HG02798 (cell line): ENCODE results near the gene TUBA3E.
"Not testable (repeated sequence)": the region's sequence is repeated elsewhere in the genome, so short reads cannot be mapped to it uniquely, and the experiment has no call there.

ENCODE experiments used
- ATAC-seq: cut with Tn5 transposase; IDR thresholded peaks from one replicate; pipeline ENCODE4 v1.9.1; 2021; ENCODE audit warnings: mild to moderate bottlenecking; ENCODE audit not compliant: unreplicated experiment, poor library complexity

The TUBA3E gene

DNA sequence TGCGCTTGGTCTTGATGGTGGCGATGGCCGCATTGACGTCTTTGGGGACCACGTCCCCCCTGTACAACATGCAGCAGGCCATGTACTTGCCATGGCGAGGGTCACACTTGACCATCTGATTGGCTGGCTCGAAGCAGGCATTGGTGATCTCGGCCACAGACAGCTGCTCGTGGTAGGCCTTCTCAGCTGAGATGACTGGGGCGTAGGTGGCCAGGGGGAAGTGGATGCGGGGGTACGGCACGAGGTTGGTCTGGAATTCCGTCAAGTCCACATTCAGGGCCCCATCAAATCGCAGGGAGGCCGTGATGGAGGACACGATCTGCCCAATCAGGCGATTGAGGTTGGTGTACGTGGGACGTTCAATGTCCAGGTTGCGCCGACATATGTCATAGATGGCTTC, 4.4 kb downstream of the TUBA3E start:
- ATAC-seq: not testable (repeated sequence)

DNA sequence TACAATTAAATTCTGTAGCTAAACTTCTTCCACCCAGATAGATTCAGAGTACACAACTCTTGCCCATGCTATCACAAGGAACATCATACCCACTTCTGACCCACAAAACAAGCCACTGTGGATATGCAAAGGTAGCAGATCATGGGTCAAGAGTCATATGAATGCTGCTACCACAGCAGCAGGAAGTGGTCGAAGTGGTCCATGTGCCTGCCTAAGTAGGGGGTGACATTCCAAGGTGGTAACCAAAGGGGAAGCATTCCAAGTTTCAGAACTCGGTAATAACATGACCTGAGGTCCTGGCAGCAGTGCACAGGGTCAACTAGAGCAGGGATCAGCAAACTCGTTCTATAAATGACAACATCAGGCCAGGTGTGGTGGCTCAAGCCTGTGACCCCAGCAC, 5.8 kb downstream of the TUBA3E start:
- ATAC-seq: not testable (repeated sequence)

DNA sequence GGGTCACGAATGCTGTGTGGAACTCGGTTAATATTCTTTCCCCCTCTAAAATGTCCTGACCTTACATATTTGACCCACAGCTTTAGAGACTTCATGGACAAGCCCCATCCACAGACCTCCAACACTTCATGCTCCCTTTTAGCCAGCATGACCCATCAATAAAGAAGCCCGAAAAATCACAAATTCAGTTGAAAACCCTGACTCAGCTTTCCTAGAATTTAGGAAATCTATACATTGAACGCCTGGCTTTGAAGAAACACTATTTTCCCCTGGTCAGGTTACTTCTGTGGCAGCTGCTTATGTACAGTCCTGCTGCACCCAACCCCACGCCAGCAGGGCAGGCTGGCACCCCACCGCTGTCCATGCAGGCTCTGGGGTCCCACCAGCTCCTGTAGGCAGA, 6.9 kb downstream of the TUBA3E start:
- ATAC-seq: not testable (repeated sequence)

GRCh38 chr2:130190237-130190636, 8.0 kb downstream of the TUBA3E start:
- ATAC-seq: no peak

DNA sequence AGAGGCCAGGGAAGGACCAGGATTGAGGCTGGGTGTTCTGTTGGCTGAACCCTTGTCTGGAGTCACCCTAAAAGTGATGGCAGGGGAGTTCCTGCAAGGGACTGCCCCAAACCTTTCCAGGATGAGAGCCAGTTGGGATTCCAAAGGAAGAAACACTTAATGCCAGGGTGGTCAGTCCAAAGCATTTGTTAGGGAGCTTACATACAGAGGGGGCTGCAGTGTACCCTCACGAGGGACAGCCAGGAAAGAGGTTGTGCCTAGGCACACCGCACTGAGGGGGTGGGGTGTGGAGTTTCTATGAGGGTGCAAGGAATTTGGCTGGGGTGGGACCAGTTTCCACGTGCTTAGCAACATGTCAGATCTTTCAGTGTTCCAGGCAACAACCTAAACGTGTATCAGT, 9.3 kb downstream of the TUBA3E start:
- not testable (repeated sequence) for ATAC-seq

- not testable (repeated sequence) for ATAC-seq
Measured at GRCh38 chr2:130187859-130188792, 10.1 kb downstream of the TUBA3E start.

DNA sequence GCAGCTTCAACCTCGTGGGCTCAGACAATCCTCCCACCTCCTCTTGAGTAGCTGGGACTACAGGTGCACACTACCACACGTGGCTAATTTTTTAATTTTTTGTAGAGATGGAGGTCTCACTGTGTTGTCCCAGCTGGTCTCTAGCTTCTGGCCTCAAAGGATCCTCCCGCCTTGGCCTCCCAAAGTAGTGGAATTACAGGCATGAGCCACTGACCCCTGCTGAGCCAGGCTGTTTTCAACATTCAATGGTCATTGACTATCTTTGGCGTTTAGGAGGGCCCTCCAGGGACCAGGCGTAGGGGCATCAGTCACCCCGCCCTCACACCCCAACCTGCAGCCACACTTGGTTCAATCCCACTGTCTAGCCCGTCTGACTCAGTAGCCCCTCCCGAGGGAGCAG, 11.0 kb downstream of the TUBA3E start:
- no peak for ATAC-seq

GRCh38 chr2:130186391-130186790, 11.8 kb downstream of the TUBA3E start:
- ATAC-seq: no peak

GRCh38 chr2:130185896-130186295, 12.3 kb downstream of the TUBA3E start:
- ATAC-seq: no peak

- ATAC-seq: no peak
Measured at GRCh38 chr2:130185436-130185835, 12.8 kb downstream of the TUBA3E start.

- ATAC-seq: no peak
Measured at GRCh38 chr2:130183512-130184373, 14.5 kb downstream of the TUBA3E start.

DNA sequence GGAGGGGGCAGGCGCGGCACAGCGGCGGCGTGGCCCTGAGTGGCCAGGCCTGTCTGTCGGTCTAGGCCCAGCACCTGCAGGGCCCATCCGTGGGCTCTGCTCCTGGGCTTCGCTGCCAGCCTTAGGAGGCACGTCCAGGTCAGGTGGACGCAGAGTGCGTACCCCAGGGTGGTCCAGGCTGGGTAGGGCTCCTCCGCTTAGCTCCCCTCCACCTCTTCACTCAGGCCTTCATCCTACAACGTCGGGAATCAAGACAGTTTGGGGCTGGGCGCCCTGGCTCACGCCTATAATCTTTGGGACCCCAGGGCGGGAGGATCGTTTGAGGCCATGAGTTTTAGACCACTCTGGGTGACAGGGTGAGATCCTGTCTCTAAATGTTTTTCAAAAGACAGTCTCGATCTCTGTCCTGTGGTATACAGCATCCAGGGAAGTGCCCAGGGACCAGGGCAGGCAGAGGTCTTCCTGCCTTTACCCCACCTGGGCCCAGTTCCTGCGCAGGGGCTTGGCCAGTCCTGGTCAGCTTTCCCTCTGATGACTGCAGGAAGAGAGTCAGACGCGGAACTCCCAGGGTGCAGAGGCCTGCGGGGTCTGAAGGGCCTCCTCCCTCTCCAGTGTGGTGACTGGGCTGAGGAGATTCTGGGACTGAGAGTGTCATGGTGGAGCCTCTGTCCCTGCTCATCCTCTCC, 15.3 kb downstream of the TUBA3E start:
- ATAC-seq: not testable (repeated sequence)

DNA sequence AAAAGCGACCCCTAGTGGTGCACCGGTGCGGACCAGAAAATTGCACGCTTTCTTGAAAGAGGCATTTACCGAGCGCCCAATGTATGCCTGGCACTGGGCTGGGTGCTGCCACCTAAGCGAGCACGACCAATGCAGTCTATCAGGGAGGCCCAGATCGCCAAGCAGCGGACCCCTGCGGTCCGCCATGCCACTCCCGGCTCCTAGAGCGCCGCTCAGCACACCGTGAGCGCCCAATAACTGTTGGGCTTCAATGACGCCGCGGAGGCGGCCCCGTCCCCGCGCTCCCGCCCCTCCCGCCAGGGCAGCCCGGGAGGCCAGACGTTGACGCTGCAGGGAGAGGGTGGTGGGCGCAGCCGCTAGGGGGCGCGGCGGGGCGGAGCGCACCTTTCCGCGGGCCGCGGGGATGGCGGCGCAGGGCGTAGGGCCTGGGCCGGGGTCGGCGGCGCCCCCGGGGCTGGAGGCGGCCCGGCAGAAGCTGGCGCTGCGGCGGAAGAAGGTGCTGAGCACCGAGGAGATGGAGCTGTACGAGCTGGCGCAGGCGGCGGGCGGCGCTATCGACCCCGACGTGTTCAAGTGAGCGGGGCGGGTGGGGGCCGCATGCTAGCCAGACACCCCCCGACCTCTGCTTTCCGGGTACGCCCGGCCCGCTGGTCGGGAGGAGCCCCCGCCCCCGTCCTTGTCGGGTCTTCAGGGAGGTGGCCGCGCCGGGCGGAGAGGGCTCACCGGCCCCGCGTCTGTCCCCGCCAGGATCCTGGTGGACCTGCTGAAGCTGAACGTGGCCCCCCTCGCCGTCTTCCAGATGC, 16.2 kb downstream of the TUBA3E start, which contains the start of gene MZT2B:
Gene MZT2B (plus strand): TSS at position 383 of the 803 bp plus-strand sequence. CDS start 21 bp downstream, at position 404.
- peak; percentile 86 for ATAC-seq

DNA sequence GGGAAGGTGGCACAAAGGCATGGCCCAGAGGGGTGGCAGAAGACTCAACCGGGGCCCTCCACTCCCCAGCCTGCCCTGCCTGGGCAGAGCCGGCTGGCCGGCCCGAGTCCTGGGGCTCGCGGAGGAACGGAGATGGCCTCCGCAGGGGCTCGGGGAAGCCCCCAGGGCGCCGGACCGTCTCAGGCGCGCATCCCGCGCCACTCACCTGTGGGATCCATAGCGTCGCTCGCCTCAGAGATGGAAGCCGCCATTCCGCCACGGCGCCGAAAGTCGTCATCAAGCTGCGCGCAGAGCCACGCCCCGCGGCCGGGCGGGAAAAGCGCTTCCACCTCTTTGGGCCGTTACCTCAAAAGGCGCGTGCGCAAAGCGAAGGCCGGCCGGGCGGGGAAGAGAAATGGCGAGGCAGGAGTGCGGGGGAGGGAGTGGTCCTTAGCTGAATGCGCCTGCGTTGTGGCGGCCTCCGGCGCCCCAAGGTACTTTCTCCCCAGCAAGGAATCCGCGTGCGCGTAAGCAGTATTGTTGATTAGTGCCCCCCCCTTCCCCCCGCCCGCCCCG, 16.8 kb downstream of the TUBA3E start, which contains the start of gene SMPD4:
Gene SMPD4 (minus strand): TSS at position 278 of the 555 bp plus-strand sequence. CDS start 5,010 bp downstream, outside the sequence.
- ATAC-seq: peak; percentile 68

GRCh38 chr2:130180404-130181324, 17.6 kb downstream of the TUBA3E start:
- ATAC-seq: not testable (repeated sequence)

GRCh38 chr2:130174866-130175265, 23.4 kb downstream of the TUBA3E start:
- ATAC-seq: peak; percentile 82

DNA sequence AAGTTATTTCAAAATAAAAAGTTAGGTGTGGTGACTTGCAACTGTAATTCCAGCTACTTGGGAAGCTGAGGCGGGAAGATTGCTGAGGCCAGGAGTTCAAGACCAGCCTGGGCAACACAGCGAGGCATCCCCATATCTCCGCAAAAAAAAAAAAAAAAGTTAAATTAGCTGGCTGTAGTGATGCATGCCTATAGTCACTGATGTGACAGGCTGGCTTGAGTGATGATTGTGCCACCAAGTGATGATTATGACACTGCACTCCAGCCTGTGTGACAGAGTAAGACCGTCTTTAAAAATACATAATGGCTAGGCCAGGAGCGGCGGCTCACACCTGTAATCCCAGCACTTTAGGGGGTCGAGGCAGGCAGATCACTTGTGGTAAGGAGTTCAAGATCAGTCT, 28.3 kb downstream of the TUBA3E start:
- no peak for ATAC-seq

DNA sequence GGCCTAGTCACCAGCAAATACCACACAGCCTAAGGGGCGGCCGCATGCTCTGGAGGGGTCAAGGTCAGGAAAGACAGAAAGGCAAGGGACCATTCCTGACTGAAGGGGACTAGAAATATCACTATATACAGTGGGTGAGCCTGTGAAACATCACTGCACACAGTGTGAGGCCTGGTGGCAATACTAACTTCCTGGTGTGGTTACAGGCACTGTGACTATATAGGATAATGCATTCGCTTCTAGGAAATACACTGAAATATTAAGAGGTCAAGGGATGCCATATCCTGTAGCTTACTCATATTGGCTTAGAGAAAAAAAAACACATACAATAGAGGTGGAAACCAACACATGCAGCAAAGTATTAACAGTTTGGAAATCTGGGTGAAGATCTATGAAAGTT, 29.1 kb downstream of the TUBA3E start:
- not testable (repeated sequence) for ATAC-seq
